Parathyroid adenoma (tissue), 2 donors: ENCODE results near the gene PPP1R9B.

Experiments
- H2AFZ ChIP-seq: fragments of 300-600 bp; sonication (generic); one replicate; pipeline ENCODE4 v1.7.0; 2017; ENCODE audit warnings: antibody characterized with exemption, mild to moderate bottlenecking
- H3K27ac ChIP-seq: fragments of 300-600 bp; sonication (generic); one replicate; pipeline ENCODE4 v1.7.0; 2017
- H3K27me3 ChIP-seq: fragments of 300-600 bp; sonication (generic); one replicate; pipeline ENCODE4 v1.7.0; 2017; ENCODE audit warnings: low read length; ENCODE audit not compliant: control insufficient read depth, insufficient read depth
- H3K36me3 ChIP-seq: fragments of 300-600 bp; sonication (generic); one replicate; pipeline ENCODE4 v1.7.0; 2017; ENCODE audit warnings: low read length; ENCODE audit not compliant: control insufficient read depth, insufficient read depth
- H3K4me1 ChIP-seq: fragments of 300-600 bp; sonication (generic); one replicate; pipeline ENCODE4 v1.7.0; 2017; ENCODE audit warnings: control low read depth
- H3K4me2 ChIP-seq: fragments of 300-600 bp; sonication (generic); one replicate; pipeline ENCODE4 v1.7.0; 2017; ENCODE audit warnings: low read length
- H3K4me3 ChIP-seq: fragments of 300-600 bp; sonication (generic); one replicate; pipeline ENCODE4 v1.7.0; 2017; ENCODE audit warnings: low read depth, low read length
- H3K79me2 ChIP-seq: fragments of 300-600 bp; sonication (generic); one replicate; pipeline ENCODE4 v1.7.0; 2017; ENCODE audit warnings: control low read depth
- H3K9ac ChIP-seq: fragments of 300-600 bp; sonication (generic); one replicate; pipeline ENCODE4 v1.7.0; 2017; ENCODE audit warnings: mild to moderate bottlenecking
- H3K9me3 ChIP-seq: fragments of 300-600 bp; sonication (generic); one replicate; pipeline ENCODE4 v1.7.0; 2017; ENCODE audit warnings: low read length; ENCODE audit not compliant: control insufficient read depth
- TF ChIP-seq, protein P1 (sequence below): fragments of 300-600 bp; sonication (generic); IDR thresholded peaks from one replicate; pipeline ENCODE4 v1.7.0; 2017; ENCODE audit warnings: antibody characterized with exemption, mild to moderate bottlenecking
- donor health status: primary hyperparathyroidism.

PPP1R9B gene

DNA sequence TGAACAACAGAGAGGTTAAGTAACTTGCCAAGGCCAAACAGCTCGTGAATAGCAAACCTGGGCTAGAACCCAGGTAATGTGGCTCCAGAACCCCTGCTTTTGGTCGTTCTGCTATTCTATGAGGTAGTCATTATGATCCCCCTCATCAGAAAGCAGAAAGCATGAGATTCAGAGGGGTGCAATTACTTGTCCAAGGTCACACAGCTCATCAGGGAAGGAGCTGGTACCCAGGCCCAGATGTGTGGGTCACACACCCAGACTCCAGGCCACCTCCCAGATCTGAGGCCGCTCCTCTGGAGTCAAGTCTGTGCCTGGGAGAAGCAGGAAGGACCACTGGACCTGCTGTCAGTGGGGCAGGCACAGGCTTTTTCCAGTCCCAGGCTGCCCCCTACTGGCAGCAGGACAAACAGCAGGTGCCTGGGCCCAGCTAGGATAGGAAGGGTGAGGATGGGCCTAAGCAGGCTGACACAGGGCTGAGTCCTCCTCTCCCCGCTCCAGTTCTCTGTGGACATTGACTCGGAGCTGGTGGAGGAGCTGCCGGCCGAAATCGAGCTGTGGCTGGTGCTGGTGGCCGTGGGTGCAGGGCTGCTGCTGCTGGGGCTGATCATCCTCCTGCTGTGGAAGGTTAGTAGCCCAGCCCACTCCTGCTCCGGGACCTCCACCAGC lies 63.1 kb downstream of the PPP1R9B start:
- H3K36me3 ChIP-seq = no peaks in the 10 kb centered on the region
- H3K4me2 ChIP-seq = no peak overlapping the region
- no peaks in the 10 kb centered on the region for H3K9me3 ChIP-seq
- no peaks in the 10 kb centered on the region for H3K79me2 ChIP-seq
- H3K4me1 ChIP-seq = no peaks in the 10 kb centered on the region
- H3K27me3 ChIP-seq = no peaks in the 10 kb centered on the region
- H3K4me3 ChIP-seq = no peak overlapping the region
- no peak overlapping the region for H3K9ac ChIP-seq
- no peak overlapping the region for H2AFZ ChIP-seq
- TF ChIP-seq, protein P1, sequence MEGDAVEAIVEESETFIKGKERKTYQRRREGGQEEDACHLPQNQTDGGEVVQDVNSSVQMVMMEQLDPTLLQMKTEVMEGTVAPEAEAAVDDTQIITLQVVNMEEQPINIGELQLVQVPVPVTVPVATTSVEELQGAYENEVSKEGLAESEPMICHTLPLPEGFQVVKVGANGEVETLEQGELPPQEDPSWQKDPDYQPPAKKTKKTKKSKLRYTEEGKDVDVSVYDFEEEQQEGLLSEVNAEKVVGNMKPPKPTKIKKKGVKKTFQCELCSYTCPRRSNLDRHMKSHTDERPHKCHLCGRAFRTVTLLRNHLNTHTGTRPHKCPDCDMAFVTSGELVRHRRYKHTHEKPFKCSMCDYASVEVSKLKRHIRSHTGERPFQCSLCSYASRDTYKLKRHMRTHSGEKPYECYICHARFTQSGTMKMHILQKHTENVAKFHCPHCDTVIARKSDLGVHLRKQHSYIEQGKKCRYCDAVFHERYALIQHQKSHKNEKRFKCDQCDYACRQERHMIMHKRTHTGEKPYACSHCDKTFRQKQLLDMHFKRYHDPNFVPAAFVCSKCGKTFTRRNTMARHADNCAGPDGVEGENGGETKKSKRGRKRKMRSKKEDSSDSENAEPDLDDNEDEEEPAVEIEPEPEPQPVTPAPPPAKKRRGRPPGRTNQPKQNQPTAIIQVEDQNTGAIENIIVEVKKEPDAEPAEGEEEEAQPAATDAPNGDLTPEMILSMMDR = peak; percentile 93
- no peak overlapping the region for H3K27ac ChIP-seq
